Adrenal gland (tissue), 12 donors: ENCODE results near the gene TOP2A. TPM values are rescaled to one million over a fixed set of nuclear protein-coding genes. Genes with fewer than 3 reads are reported as not detected.

ENCODE experiments used
- DNase-seq, 7 donors: peaks; one replicate each; pipeline ENCODE4 v3.0.0-alpha.2; 2019 to 2020
- H3K27ac ChIP-seq, 5 donors: fragments of 200-600 bp; sonication (generic) in 4 of 5; 1 replicate in 3 of 5; 2 replicates in 2 of 5; pipeline versions ENCODE4 v1.5.1 to v1.8.0; 2016 to 2020; ENCODE audit warnings: mild to moderate bottlenecking in 1 of 5
- H3K27me3 ChIP-seq: fragments of 200-600 bp; 2 replicates; pipeline ENCODE4 v1.8.0; 2021
- H3K36me3 ChIP-seq, 2 donors: fragments of 200-600 bp; replicated peaks in 1 of 2; 1 replicate in 1 of 2; 2 replicates in 1 of 2; pipeline versions ENCODE4 v1.5.1 to v1.8.0; 2018 to 2022
- H3K4me1 ChIP-seq, 2 donors: fragments of 200-600 bp; replicated peaks in 1 of 2; 1 replicate in 1 of 2; 2 replicates in 1 of 2; pipeline versions ENCODE4 v1.5.1 to v1.8.0; 2018 to 2021
- H3K4me3 ChIP-seq, 4 donors: fragments of 200-600 bp; sonication (generic) in 3 of 4; one replicate each; pipeline ENCODE4 v1.5.1; 2016 to 2018
- H3K9me3 ChIP-seq, 3 donors: fragments of 200-600 bp; sonication (generic) in 1 of 3; replicated peaks in 1 of 3; 1 replicate in 2 of 3; 2 replicates in 1 of 3; pipeline versions ENCODE4 v1.5.1 to v1.8.0; 2016 to 2021
- POLR2A ChIP-seq, 2 donors: fragments of 450-650 bp; IDR thresholded peaks; one replicate each; pipeline ENCODE4 v1.6.1; 2017; ENCODE audit warnings: antibody characterized with exemption in 2 of 2, mild to moderate bottlenecking in 2 of 2, moderate library complexity in 1 of 2
- whole genome bisulfite sequencing, 4 donors: extraction: QIAGEN DNeasy Blood & Tissue Kit in 2 of 4; methylation state at CpG; one replicate each; pipeline versions ENCODE4 v1.1.5 to v1.1.7; 2013 to 2017; 5-methylcytosine and 5-hydroxymethylcytosine counted together
- intact Hi-C, 2 donors: fragments of 100-400 bp; cut with DNase I; formaldehyde crosslinking; loops; one replicate each; pipeline versions ENCODE4 v1.14.1 to v1.15.0; 2022 to 2023
- polyA plus RNA-seq, 3 donors: library from polyadenylated mRNA; stranded (reverse); fragments of 200-250 nt in 2 of 3; fragments of 350-450 nt in 1 of 3; fragmentation: Illumina TruSeq in 1 of 3; extraction: RNeasy Lipid Tissue Mini Kit (QIAGEN cat#74804) in 1 of 3; gene quantifications; one replicate each; pipeline ENCODE4 v1.2.3, GENCODE V29; 2013 to 2014
- total RNA-seq, 9 donors: library from RNA; depleted of rRNA in 4 of 9; stranded (reverse); fragments of >200 nt in 4 of 9; fragments of 120-200 nt in 1 of 9; fragmentation: NEBNext Ultra II Directional in 1 of 9; extraction: Animal tissue kit (Norgen Biotek cat#: 25700) in 1 of 9; gene quantifications; one replicate each; pipeline versions ENCODE4 v1.1.0 to v1.2.4, GENCODE V29; 2013 to 2023
- TF ChIP-seq, protein P1 (sequence below), 6 experiments: fragments of 450-650 bp in 4 of 6; fragments of 200-600 bp in 2 of 6; sonication (generic) in 1 of 6; IDR thresholded peaks; 1 replicate in 5 of 6; 2 replicates in 1 of 6; pipeline versions ENCODE4 v1.5.1 to v1.8.0; 2016 to 2021; ENCODE audit warnings: antibody characterized with exemption in 6 of 6, mild to moderate bottlenecking in 2 of 6, moderate library complexity in 1 of 6
- donor health status: healthy with polysubstance abuse.
- donor health status: Bipolar disorder and iron deficiency.
- donor health status: DM: yes; HTN: yes; CAD: no.
- donor health status: DM: no; HTN: no; CAD: no.
- donor health status: DM: no; HTN: no; CAD: no.
- donor health status: DM: yes; HTN: yes; CAD: no.

The TOP2A gene
- total and polyA plus RNA-seq, 12 donors = 0.32 to 51.1 (median 3.8) TPM

DNA sequence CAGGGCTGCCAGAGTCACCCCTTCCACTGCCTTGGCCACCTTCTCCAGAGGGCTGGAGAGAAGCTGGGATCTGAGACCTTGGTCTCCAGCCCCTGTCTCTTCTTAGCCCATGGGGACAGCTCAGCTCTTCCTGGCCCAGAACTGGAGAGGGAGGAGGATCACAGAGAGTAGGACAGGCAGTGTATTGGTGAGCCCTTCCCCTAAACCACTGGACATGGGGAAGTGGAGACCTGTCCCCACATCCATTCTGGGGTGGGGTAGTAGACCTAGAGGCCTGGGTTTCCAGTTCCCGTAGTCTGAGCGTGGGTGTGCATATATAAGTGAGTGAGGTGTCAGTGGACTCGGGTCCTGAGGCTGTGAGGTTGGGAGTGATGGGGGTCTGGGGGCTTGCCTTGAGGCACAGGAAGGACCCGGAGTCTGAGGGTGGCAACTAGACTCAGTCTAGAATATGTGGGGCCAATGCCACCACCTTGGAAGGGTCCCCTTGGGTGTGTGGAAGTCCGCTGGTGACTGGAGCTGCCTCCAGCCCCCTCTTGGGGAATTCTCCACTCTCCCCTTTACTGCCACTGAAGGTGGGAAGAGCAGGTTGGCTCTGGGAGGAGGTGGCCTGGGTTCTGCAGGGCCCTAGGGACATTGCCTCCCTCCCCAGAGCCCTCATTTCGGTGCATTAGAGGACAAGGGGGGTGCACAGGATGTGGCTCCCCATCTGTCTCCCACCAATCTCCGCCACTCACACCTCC, 73.1 kb downstream of the TOP2A start:
- peak in 2 of 7 donors; percentile 17 to 57 for DNase-seq
- Histone ChIP-seq H3K9me3 (no peaks in the 10 kb centered on the region), H3K4me1 (peaks cover 54 to 71% of the 10 kb centered on the region in 2 donors), H3K27me3 (no peaks in the 10 kb centered on the region), H3K36me3 (peaks cover 0 to 9% of the 10 kb centered on the region in 2 donors), H3K4me3 (peak overlapping the region in 2 of 4 donors; percentile 45 to 93), H3K27ac (peak overlapping the region in 4 of 5 donors; percentile 66 to 100 (median 90))
- WGBS, 4 donors = 42 to 53% (median 45%) methylated on average over 3 to 7 of the region's 7 CpGs
- intact Hi-C loops = no loop called here
- TF ChIP-seq POLR2A (IDR thresholded peaks at IDR 0.05) = no peak
- TF ChIP-seq, protein P1, sequence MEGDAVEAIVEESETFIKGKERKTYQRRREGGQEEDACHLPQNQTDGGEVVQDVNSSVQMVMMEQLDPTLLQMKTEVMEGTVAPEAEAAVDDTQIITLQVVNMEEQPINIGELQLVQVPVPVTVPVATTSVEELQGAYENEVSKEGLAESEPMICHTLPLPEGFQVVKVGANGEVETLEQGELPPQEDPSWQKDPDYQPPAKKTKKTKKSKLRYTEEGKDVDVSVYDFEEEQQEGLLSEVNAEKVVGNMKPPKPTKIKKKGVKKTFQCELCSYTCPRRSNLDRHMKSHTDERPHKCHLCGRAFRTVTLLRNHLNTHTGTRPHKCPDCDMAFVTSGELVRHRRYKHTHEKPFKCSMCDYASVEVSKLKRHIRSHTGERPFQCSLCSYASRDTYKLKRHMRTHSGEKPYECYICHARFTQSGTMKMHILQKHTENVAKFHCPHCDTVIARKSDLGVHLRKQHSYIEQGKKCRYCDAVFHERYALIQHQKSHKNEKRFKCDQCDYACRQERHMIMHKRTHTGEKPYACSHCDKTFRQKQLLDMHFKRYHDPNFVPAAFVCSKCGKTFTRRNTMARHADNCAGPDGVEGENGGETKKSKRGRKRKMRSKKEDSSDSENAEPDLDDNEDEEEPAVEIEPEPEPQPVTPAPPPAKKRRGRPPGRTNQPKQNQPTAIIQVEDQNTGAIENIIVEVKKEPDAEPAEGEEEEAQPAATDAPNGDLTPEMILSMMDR (IDR thresholded peaks at IDR 0.05) = no peak

DNA sequence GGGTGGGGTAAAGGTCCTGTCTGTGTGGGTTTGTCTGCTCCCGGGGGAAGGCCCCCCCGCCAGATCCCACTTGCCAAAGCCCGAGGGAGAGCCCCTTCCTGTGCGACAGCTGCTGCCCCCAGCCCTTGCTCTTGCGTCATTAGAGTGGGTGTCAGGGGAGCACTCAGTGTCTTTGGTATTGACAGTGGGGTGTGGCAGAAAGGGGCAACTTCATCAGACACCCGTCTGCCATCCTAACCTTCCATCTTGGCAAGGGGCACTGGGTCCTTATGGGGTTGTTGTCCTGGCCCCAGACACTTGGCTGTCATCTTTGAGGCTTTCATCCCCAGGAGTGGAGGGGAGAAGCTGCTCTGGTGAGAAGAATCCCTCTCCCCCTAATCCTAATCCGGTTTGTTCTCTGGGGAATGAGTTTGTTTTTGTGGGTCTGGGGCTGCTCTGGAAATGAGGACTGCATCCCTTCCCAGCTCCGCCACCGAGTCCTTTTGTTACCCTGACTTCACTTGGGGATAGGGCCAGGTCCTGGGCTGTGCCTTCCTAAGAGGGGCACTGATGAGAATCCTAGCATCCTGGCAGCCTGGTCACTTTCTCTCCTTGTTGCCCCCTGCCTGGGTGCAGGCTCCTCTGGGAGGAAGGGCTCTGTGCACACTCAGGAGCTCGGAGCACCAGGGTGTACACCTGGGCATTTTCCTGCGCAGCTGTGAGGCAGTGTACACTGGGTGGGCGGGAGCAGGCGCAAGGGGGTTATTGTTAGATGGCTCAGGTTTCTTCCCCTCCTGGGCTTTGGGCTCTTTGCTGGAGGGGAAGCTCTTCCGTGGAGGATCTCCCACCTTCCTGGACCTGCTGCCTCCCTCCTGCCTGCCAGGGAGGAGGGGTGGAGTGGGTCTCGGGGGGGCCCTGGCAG, 74.2 kb downstream of the TOP2A start:
- Histone ChIP-seq H3K4me1 (peaks cover 45 to 71% of the 10 kb centered on the region in 2 donors), H3K27ac (peak overlapping the region in 4 of 5 donors; percentile 88 to 100 (median 90)), H3K9me3 (no peaks in the 10 kb centered on the region), H3K27me3 (no peaks in the 10 kb centered on the region), H3K36me3 (peaks cover 0 to 2% of the 10 kb centered on the region in 2 donors), H3K4me3 (peak overlapping the region in 2 of 4 donors; percentile 77 to 93)
- 39 to 66% (median 51%) methylated on average over 9 to 15 of the region's 15 CpGs for WGBS, 4 donors
- intact Hi-C loops = no loop called here
- TF ChIP-seq POLR2A (IDR thresholded peaks at IDR 0.05) = no peak
- TF ChIP-seq, protein P1 (IDR thresholded peaks at IDR 0.05) = no peak
- DNase-seq = peak in 2 of 7 donors; percentile 40 to 78

DNA sequence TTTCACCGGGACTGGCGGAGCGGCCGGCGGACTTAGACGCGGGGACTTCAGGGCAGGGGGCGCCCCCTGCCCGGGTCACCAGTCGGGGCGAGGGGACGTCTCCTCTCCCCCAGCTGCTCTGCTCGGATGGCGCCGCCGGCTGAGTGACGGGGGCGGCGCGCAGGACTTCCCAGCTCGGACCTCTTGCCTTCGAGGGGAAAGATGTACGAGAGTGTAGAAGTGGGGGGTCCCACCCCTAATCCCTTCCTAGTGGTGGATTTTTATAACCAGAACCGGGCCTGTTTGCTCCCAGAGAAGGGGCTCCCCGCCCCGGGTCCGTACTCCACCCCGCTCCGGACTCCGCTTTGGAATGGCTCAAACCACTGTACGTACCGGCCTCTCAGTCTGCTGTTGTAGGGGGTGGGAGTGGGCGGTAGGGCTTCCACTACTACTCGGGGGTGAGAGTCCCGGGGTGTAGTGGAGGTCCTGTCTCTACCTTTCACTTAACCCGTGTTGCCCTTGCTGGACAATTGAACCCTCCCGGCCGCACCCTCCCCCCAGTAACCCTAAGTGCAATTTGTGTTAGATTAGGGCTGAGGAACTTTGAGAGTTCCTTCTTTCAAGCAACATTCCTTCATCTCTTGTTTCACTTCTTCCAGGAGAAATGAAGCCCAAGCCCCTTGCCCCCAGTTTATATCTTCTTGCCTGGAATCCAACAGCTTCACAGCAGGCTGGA, 75.0 kb downstream of the TOP2A start:
- DNase-seq = peak in 2 of 7 donors; percentile 17 to 67
- TF ChIP-seq POLR2A (IDR thresholded peaks at IDR 0.05) = no peak
- TF ChIP-seq, protein P1 (IDR thresholded peaks at IDR 0.05) = no peak
- Histone ChIP-seq H3K4me1 (peaks cover 36 to 71% of the 10 kb centered on the region in 2 donors), H3K9me3 (no peaks in the 10 kb centered on the region), H3K27ac (peak overlapping the region in 4 of 5 donors; percentile 88 to 100 (median 90)), H3K4me3 (peak overlapping the region in 3 of 4 donors; percentile 2 to 93 (median 77)), H3K36me3 (no peaks in the 10 kb centered on the region), H3K27me3 (no peaks in the 10 kb centered on the region)
- intact Hi-C loops = no loop called here
- 7 to 35% (median 11%) methylated on average over 18 to 38 of the region's 38 CpGs for WGBS, 4 donors
